Mesendoderm (in vitro differentiated cells): ENCODE measurements around the gene CD79A.

Experiments
- DNase-seq: peaks from one replicate; pipeline ENCODE4 v3.0.0; 2013
- H2AK5ac ChIP-seq: 2 replicates; pipeline ENCODE4 v1.6.1; 2013; ENCODE audit warnings: low read length, inconsistent platforms
- H2BK120ac ChIP-seq: 2 replicates; pipeline ENCODE4 v1.6.1; 2013; ENCODE audit warnings: low read depth, mild to moderate bottlenecking, low read length, moderate library complexity, mixed read lengths
- H2BK15ac ChIP-seq: replicated peaks from 2 replicates; pipeline ENCODE4 v1.6.1; 2013; ENCODE audit warnings: low read depth, mild to moderate bottlenecking, moderate library complexity
- H2BK5ac ChIP-seq: 2 replicates; pipeline ENCODE4 v1.6.1; 2013; ENCODE audit warnings: low read length, inconsistent platforms
- H3K18ac ChIP-seq: 2 replicates; pipeline ENCODE4 v1.6.1; 2013; ENCODE audit warnings: mild to moderate bottlenecking, low read length, mixed read lengths
- H3K23ac ChIP-seq: one replicate; pipeline ENCODE4 v1.6.1; 2013; ENCODE audit warnings: low read length
- H3K27ac ChIP-seq: 2 replicates; pipeline ENCODE4 v1.5.1; 2013; ENCODE audit warnings: low read depth, mild to moderate bottlenecking, inconsistent platforms, low read length, moderate library complexity
- H3K27me3 ChIP-seq: 2 replicates; pipeline ENCODE4 v1.6.1; 2013; ENCODE audit warnings: low read length, control low read depth, mild to moderate bottlenecking, inconsistent platforms; ENCODE audit not compliant: insufficient read depth, poor library complexity
- H3K36me3 ChIP-seq: 2 replicates; pipeline ENCODE4 v1.6.1; 2013; ENCODE audit warnings: low read length, inconsistent platforms; ENCODE audit not compliant: control insufficient read depth, insufficient read depth
- H3K4ac ChIP-seq: one replicate; pipeline ENCODE4 v1.6.1; 2013; ENCODE audit warnings: low read depth, mild to moderate bottlenecking, low read length, moderate library complexity
- H3K4me1 ChIP-seq: 2 replicates; pipeline ENCODE4 v1.6.1; 2013; ENCODE audit warnings: low read depth, low read length, inconsistent platforms; ENCODE audit not compliant: control insufficient read depth
- H3K4me2 ChIP-seq: 2 replicates; pipeline ENCODE4 v1.6.1; 2013; ENCODE audit warnings: low read length
- H3K4me3 ChIP-seq: 2 replicates; pipeline ENCODE4 v1.5.1; 2013; ENCODE audit warnings: mild to moderate bottlenecking, low read length
- H3K56ac ChIP-seq: one replicate; pipeline ENCODE4 v1.6.1; 2013; ENCODE audit warnings: low read length
- H3K79me1 ChIP-seq: 2 replicates; pipeline ENCODE4 v1.6.1; 2013; ENCODE audit warnings: low read length, inconsistent platforms
- H3K79me2 ChIP-seq: 2 replicates; pipeline ENCODE4 v1.6.1; 2013; ENCODE audit warnings: mild to moderate bottlenecking, low read length; ENCODE audit not compliant: control insufficient read depth, insufficient read depth
- H3K9ac ChIP-seq: 2 replicates; pipeline ENCODE4 v1.6.1; 2013; ENCODE audit warnings: low read length, inconsistent platforms
- H4K5ac ChIP-seq: one replicate; pipeline ENCODE4 v1.6.1; 2013; ENCODE audit warnings: low read length
- H4K8ac ChIP-seq: one replicate; pipeline ENCODE4 v1.6.1; 2013; ENCODE audit warnings: low read depth, mild to moderate bottlenecking, control low read depth, low read length, moderate library complexity
- WGBS: extraction: QIAGEN DNeasy Blood & Tissue Kit; methylation state at CpG from one replicate; pipeline ENCODE4 v1.1.7; 2013; ENCODE audit warnings: low lambda C conversion rate, missing lambda C conversion rate; ENCODE audit not compliant: insufficient coverage; ENCODE audit errors: extremely low coverage; 5-methylcytosine and 5-hydroxymethylcytosine counted together

CD79A gene

GRCh38 chr19:41901707-41902360, 24.8 kb downstream of the CD79A start:
- H3K4ac ChIP-seq, result no peak overlapping the region
- no peak overlapping the region for H2BK15ac ChIP-seq
- no peak overlapping the region for H3K56ac ChIP-seq
- no peaks in the 10 kb centered on the region for H3K79me1 ChIP-seq
- H3K4me3 ChIP-seq, result no peak overlapping the region
- WGBS, result no CpG with 5 or more reads among the region's 21 CpGs
- no peak overlapping the region for H3K27ac ChIP-seq
- H3K4me1 ChIP-seq, result no peaks in the 10 kb centered on the region
- no peak overlapping the region for H2AK5ac ChIP-seq
- no peak overlapping the region for H3K18ac ChIP-seq
- peaks cover 6% of the 10 kb centered on the region for H3K36me3 ChIP-seq
- H3K9ac ChIP-seq, result no peak overlapping the region
- no peaks in the 10 kb centered on the region for H3K79me2 ChIP-seq
- H4K8ac ChIP-seq, result no peak overlapping the region
- H3K4me2 ChIP-seq, result no peak overlapping the region
- H3K23ac ChIP-seq, result no peak overlapping the region
- H4K5ac ChIP-seq, result no peak overlapping the region
- no peak for DNase-seq
- H2BK120ac ChIP-seq, result no peak overlapping the region
- no peaks in the 10 kb centered on the region for H3K27me3 ChIP-seq
- no peak overlapping the region for H2BK5ac ChIP-seq

- no peak overlapping the region for H3K9ac ChIP-seq
- no peak overlapping the region for H3K4me2 ChIP-seq
- H3K4ac ChIP-seq, result no peak overlapping the region
- H2BK15ac ChIP-seq, result no peak overlapping the region
- H3K4me3 ChIP-seq, result no peak overlapping the region
- no peak overlapping the region for H4K5ac ChIP-seq
- DNase-seq, result no peak
- H3K56ac ChIP-seq, result no peak overlapping the region
- no peak overlapping the region for H4K8ac ChIP-seq
- WGBS, result no CpG with 5 or more reads among the region's 17 CpGs
- no peak overlapping the region for H3K23ac ChIP-seq
- no peak overlapping the region for H3K27ac ChIP-seq
- no peak overlapping the region for H2BK5ac ChIP-seq
- H3K79me2 ChIP-seq, result no peaks in the 10 kb centered on the region
- no peak overlapping the region for H2BK120ac ChIP-seq
- no peaks in the 10 kb centered on the region for H3K79me1 ChIP-seq
- no peak overlapping the region for H2AK5ac ChIP-seq
- H3K27me3 ChIP-seq, result no peaks in the 10 kb centered on the region
- H3K18ac ChIP-seq, result no peak overlapping the region
- H3K4me1 ChIP-seq, result no peaks in the 10 kb centered on the region
- H3K36me3 ChIP-seq, result peaks cover 6% of the 10 kb centered on the region
These were observed 25.5 kb downstream of the CD79A start for GRCh38 chr19:41902594-41902993.

- no peaks in the 10 kb centered on the region for H3K4me1 ChIP-seq
- H3K18ac ChIP-seq, result no peak overlapping the region
- H2BK120ac ChIP-seq, result no peak overlapping the region
- H3K79me1 ChIP-seq, result no peaks in the 10 kb centered on the region
- H3K27ac ChIP-seq, result no peak overlapping the region
- peaks cover 6% of the 10 kb centered on the region for H3K36me3 ChIP-seq
- H4K5ac ChIP-seq, result no peak overlapping the region
- H4K8ac ChIP-seq, result no peak overlapping the region
- H3K23ac ChIP-seq, result no peak overlapping the region
- no peak overlapping the region for H2AK5ac ChIP-seq
- no peak overlapping the region for H2BK15ac ChIP-seq
- no peak for DNase-seq
- no peaks in the 10 kb centered on the region for H3K79me2 ChIP-seq
- H3K27me3 ChIP-seq, result no peaks in the 10 kb centered on the region
- H2BK5ac ChIP-seq, result no peak overlapping the region
- no peak overlapping the region for H3K4ac ChIP-seq
- no CpG with 5 or more reads among the region's 19 CpGs for WGBS
- H3K56ac ChIP-seq, result no peak overlapping the region
- no peak overlapping the region for H3K4me2 ChIP-seq
- H3K9ac ChIP-seq, result no peak overlapping the region
- H3K4me3 ChIP-seq, result no peak overlapping the region
These were observed 26.3 kb downstream of the CD79A start for GRCh38 chr19:41903193-41903953.

- H3K27me3 ChIP-seq, result no peaks in the 10 kb centered on the region
- no peak overlapping the region for H4K8ac ChIP-seq
- H2BK15ac ChIP-seq, result no peak overlapping the region
- no peak overlapping the region for H3K4me2 ChIP-seq
- no peak overlapping the region for H4K5ac ChIP-seq
- no peak overlapping the region for H2BK120ac ChIP-seq
- peaks cover 6% of the 10 kb centered on the region for H3K36me3 ChIP-seq
- H3K56ac ChIP-seq, result no peak overlapping the region
- no peak overlapping the region for H3K4ac ChIP-seq
- no peaks in the 10 kb centered on the region for H3K79me1 ChIP-seq
- H2BK5ac ChIP-seq, result no peak overlapping the region
- H3K79me2 ChIP-seq, result no peaks in the 10 kb centered on the region
- H3K9ac ChIP-seq, result no peak overlapping the region
- H3K4me1 ChIP-seq, result no peaks in the 10 kb centered on the region
- no peak overlapping the region for H3K27ac ChIP-seq
- H3K4me3 ChIP-seq, result no peak overlapping the region
- no peak overlapping the region for H3K18ac ChIP-seq
- DNase-seq, result no peak
- no CpG with 5 or more reads among the region's 30 CpGs for WGBS
- no peak overlapping the region for H3K23ac ChIP-seq
- H2AK5ac ChIP-seq, result no peak overlapping the region
These were observed 27.2 kb downstream of the CD79A start for GRCh38 chr19:41904118-41904870.

- no peak overlapping the region for H4K5ac ChIP-seq
- no peaks in the 10 kb centered on the region for H3K27me3 ChIP-seq
- no peak overlapping the region for H3K23ac ChIP-seq
- no CpG with 5 or more reads among the region's 24 CpGs for WGBS
- H3K4me2 ChIP-seq, result no peak overlapping the region
- peaks cover 4% of the 10 kb centered on the region for H3K36me3 ChIP-seq
- H3K4me3 ChIP-seq, result no peak overlapping the region
- no peaks in the 10 kb centered on the region for H3K79me2 ChIP-seq
- H3K56ac ChIP-seq, result no peak overlapping the region
- H2AK5ac ChIP-seq, result no peak overlapping the region
- no peaks in the 10 kb centered on the region for H3K4me1 ChIP-seq
- H2BK15ac ChIP-seq, result no peak overlapping the region
- no peak overlapping the region for H3K27ac ChIP-seq
- H3K18ac ChIP-seq, result no peak overlapping the region
- no peak overlapping the region for H3K9ac ChIP-seq
- H2BK120ac ChIP-seq, result no peak overlapping the region
- no peak for DNase-seq
- H3K4ac ChIP-seq, result no peak overlapping the region
- no peak overlapping the region for H2BK5ac ChIP-seq
- no peak overlapping the region for H4K8ac ChIP-seq
- H3K79me1 ChIP-seq, result no peaks in the 10 kb centered on the region
These were observed 28.4 kb downstream of the CD79A start for GRCh38 chr19:41905273-41906002.
